Body of pancreas (tissue), 4 donors: Measurements from ENCODE around the gene KCNK17.

Experiments used
- POLR2A ChIP-seq, 3 donors: fragments of 450-650 bp; IDR thresholded peaks; one replicate each; pipeline ENCODE4 v1.6.1; 2016; ENCODE audit warnings: antibody characterized with exemption in 3 of 3, mild to moderate bottlenecking in 2 of 3
- TF ChIP-seq, protein P1 (sequence below), 7 experiments: fragments of 450-650 bp in 4 of 7; fragments of 200-600 bp in 3 of 7; sonication (generic) in 3 of 7; IDR thresholded peaks; one replicate each; pipeline ENCODE4 v1.5.1; 2016 to 2019; ENCODE audit warnings: antibody characterized with exemption in 7 of 7

DNA sequence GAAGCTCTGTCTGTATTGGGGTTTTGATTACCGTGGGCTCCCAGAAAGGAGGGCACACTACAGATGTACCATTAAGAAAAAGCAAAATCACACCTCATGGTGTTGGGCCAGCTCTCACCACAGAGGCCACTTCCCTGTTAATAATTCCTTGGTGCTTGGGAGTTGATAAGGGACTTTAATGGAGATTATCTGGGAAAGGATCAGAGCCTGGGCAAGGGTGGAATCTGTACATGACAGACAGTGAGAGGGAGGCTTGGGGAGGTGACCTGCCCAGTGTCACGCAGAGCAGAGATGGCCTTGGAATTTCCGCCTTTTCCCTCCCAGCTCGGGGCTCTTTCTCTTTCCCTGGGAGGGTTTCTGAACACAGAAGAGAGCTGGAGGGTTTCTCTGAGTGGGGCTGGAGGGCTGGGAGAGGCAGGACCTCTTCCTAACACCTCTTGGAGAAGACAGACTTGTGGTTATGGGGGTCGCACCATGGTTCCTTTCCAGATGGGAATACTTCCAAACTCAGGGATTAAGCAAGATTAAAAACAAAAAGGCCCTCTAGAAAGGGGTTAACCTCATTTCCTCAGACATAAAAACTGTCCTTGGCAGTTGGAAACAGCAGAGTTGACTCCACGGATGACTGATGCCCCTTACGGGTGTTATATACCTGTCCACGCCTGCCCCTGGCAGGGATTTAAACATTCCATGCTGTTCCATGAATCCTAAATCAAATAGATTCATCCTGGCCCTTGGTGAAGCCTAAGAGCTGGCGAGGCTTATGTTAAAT lies 25.1 kb upstream of the KCNK17 start:
- TF ChIP-seq, protein P1, sequence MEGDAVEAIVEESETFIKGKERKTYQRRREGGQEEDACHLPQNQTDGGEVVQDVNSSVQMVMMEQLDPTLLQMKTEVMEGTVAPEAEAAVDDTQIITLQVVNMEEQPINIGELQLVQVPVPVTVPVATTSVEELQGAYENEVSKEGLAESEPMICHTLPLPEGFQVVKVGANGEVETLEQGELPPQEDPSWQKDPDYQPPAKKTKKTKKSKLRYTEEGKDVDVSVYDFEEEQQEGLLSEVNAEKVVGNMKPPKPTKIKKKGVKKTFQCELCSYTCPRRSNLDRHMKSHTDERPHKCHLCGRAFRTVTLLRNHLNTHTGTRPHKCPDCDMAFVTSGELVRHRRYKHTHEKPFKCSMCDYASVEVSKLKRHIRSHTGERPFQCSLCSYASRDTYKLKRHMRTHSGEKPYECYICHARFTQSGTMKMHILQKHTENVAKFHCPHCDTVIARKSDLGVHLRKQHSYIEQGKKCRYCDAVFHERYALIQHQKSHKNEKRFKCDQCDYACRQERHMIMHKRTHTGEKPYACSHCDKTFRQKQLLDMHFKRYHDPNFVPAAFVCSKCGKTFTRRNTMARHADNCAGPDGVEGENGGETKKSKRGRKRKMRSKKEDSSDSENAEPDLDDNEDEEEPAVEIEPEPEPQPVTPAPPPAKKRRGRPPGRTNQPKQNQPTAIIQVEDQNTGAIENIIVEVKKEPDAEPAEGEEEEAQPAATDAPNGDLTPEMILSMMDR (IDR thresholded peaks at IDR 0.05) = no peak
- TF ChIP-seq POLR2A (IDR thresholded peaks at IDR 0.05) = no peak
